H9 (cell line): Measurements from ENCODE around the gene MNAT1. TPM values are rescaled to one million over a fixed set of nuclear protein-coding genes. Genes with fewer than 3 reads are reported as not detected.

Experiments used
- DNase-seq: peaks from one replicate; pipeline ENCODE4 v3.0.0-alpha.2; 2017
- H2AFZ ChIP-seq: one replicate; pipeline ENCODE4 v1.6.1; 2013; ENCODE audit warnings: mild to moderate bottlenecking, low read length, control low read depth, moderate library complexity
- H2AK5ac ChIP-seq: 2 replicates; pipeline ENCODE4 v1.6.1; 2013; ENCODE audit warnings: low read length, control low read depth, mixed read lengths; ENCODE audit not compliant: insufficient read length
- H2BK120ac ChIP-seq: one replicate; pipeline ENCODE4 v1.6.1; 2013; ENCODE audit warnings: low read depth, mild to moderate bottlenecking, low read length, control low read depth, inconsistent platforms; ENCODE audit not compliant: poor library complexity, severe bottlenecking
- H2BK12ac ChIP-seq: 2 replicates; pipeline ENCODE4 v1.6.1; 2013; ENCODE audit warnings: low read length, control low read depth, mixed read lengths, low read depth; ENCODE audit not compliant: insufficient read length
- H2BK15ac ChIP-seq: 2 replicates; pipeline ENCODE4 v1.6.1; 2013; ENCODE audit warnings: low read depth, low read length, control low read depth
- H2BK20ac ChIP-seq: one replicate; pipeline ENCODE4 v1.6.1; 2013; ENCODE audit warnings: low read depth, mild to moderate bottlenecking, low read length, control low read depth, inconsistent platforms; ENCODE audit not compliant: poor library complexity, severe bottlenecking
- H2BK5ac ChIP-seq: 2 replicates; pipeline ENCODE4 v1.6.1; 2013; ENCODE audit warnings: low read length, control low read depth, mixed read lengths; ENCODE audit not compliant: insufficient read length
- H3K14ac ChIP-seq: 2 replicates; pipeline ENCODE4 v1.6.1; 2013; ENCODE audit warnings: low read length, control low read depth; ENCODE audit not compliant: insufficient read depth
- H3K18ac ChIP-seq: 2 replicates; pipeline ENCODE4 v1.6.1; 2013; ENCODE audit warnings: low read depth, mild to moderate bottlenecking, mixed read lengths, low read length, control low read depth; ENCODE audit not compliant: insufficient read length
- H3K23ac ChIP-seq: 2 replicates; pipeline ENCODE4 v1.6.1; 2013; ENCODE audit warnings: low read length, control low read depth, mixed read lengths, low read depth; ENCODE audit not compliant: insufficient read length
- H3K23me2 ChIP-seq: 2 replicates; pipeline ENCODE4 v1.6.1; 2013; ENCODE audit warnings: low read depth, mild to moderate bottlenecking, mixed read lengths, low read length, control low read depth; ENCODE audit not compliant: insufficient read length, poor library complexity, severe bottlenecking
- H3K27ac ChIP-seq: 2 replicates; pipeline ENCODE4 v1.5.1; 2013; ENCODE audit warnings: low read length, control low read depth, mixed read lengths, low read depth; ENCODE audit not compliant: insufficient read length
- H3K27me3 ChIP-seq: 2 replicates; pipeline ENCODE4 v1.6.1; 2013; ENCODE audit warnings: low read length, control low read depth, inconsistent platforms; ENCODE audit not compliant: insufficient read depth
- H3K4ac ChIP-seq: 2 replicates; pipeline ENCODE4 v1.6.1; 2013; ENCODE audit warnings: low read depth, mild to moderate bottlenecking, control low read depth, inconsistent platforms, low read length, moderate library complexity
- H3K4me1 ChIP-seq: 2 replicates; pipeline ENCODE4 v1.6.1; 2013; ENCODE audit warnings: low read length, control low read depth, inconsistent platforms; ENCODE audit not compliant: insufficient read depth
- H3K4me2 ChIP-seq: 2 replicates; pipeline ENCODE4 v1.6.1; 2013; ENCODE audit warnings: low read length, control low read depth, mixed read lengths; ENCODE audit not compliant: insufficient read length, insufficient read depth
- H3K56ac ChIP-seq: 2 replicates; pipeline ENCODE4 v1.6.1; 2013; ENCODE audit warnings: low read depth, mild to moderate bottlenecking, mixed read lengths, low read length, control low read depth; ENCODE audit not compliant: insufficient read length
- H3K79me1 ChIP-seq: 2 replicates; pipeline ENCODE4 v1.6.1; 2013; ENCODE audit warnings: low read depth, mild to moderate bottlenecking, moderate library complexity, low read length, control low read depth, inconsistent platforms; ENCODE audit not compliant: insufficient read depth, poor library complexity, severe bottlenecking
- H3K79me2 ChIP-seq: 2 replicates; pipeline ENCODE4 v1.6.1; 2013; ENCODE audit warnings: low read length, control low read depth, inconsistent platforms; ENCODE audit not compliant: insufficient read depth
- H3K9ac ChIP-seq: 2 replicates; pipeline ENCODE4 v1.6.1; 2013; ENCODE audit warnings: low read length, control low read depth, mixed read lengths; ENCODE audit not compliant: insufficient read length; ENCODE audit errors: extremely low read depth
- H3K9me3 ChIP-seq: one replicate; pipeline ENCODE4 v1.6.1; 2013; ENCODE audit warnings: low read depth, low read length, inconsistent platforms; ENCODE audit not compliant: control insufficient read depth
- H3T11ph ChIP-seq: one replicate; pipeline ENCODE4 v1.6.1; 2013; ENCODE audit warnings: mild to moderate bottlenecking, low read length, control low read depth, inconsistent platforms
- H4K20me1 ChIP-seq: one replicate; pipeline ENCODE4 v1.6.1; 2013; ENCODE audit not compliant: control insufficient read depth, insufficient read length, insufficient read depth
- H4K5ac ChIP-seq: 2 replicates; pipeline ENCODE4 v1.6.1; 2013; ENCODE audit warnings: low read depth, mild to moderate bottlenecking, mixed read lengths, low read length, control low read depth; ENCODE audit not compliant: insufficient read length
- H4K8ac ChIP-seq: replicated peaks from 2 replicates; pipeline ENCODE4 v1.6.1; 2013; ENCODE audit warnings: low read length, control low read depth, mixed read lengths, low read depth; ENCODE audit not compliant: insufficient read length
- H4K91ac ChIP-seq: 2 replicates; pipeline ENCODE4 v1.6.1; 2013; ENCODE audit warnings: low read depth, mild to moderate bottlenecking, moderate library complexity, mixed read lengths, low read length, control low read depth; ENCODE audit not compliant: insufficient read length
- H3K27ac Mint-ChIP-seq, 3 experiments: 2 replicates in 2 of 3; 3 replicates in 1 of 3; pipeline ENCODE4 v1.8.0; 2020 to 2021; ENCODE audit warnings: mixed read lengths in 3 of 3, mild to moderate bottlenecking in 1 of 3, moderate library complexity in 1 of 3
- H3K27me3 Mint-ChIP-seq: 2 replicates; pipeline ENCODE4 v1.8.0; 2021; ENCODE audit warnings: low read depth, mild to moderate bottlenecking, moderate library complexity, mixed read lengths
- H3K36me3 Mint-ChIP-seq, 3 experiments: 2 replicates in 2 of 3; 3 replicates in 1 of 3; pipeline ENCODE4 v1.8.0; 2020 to 2021; ENCODE audit warnings: low read depth in 3 of 3, mixed read lengths in 3 of 3; ENCODE audit not compliant: insufficient read depth in 1 of 3
- H3K4me1 Mint-ChIP-seq, 2 experiments: 2 replicates each; pipeline ENCODE4 v1.8.0; 2020; ENCODE audit warnings: mixed read lengths in 2 of 2
- H3K4me3 Mint-ChIP-seq, 2 experiments: 2 replicates in 1 of 2; 3 replicates in 1 of 2; pipeline ENCODE4 v1.8.0; 2020 to 2021; ENCODE audit warnings: mild to moderate bottlenecking in 2 of 2, mixed read lengths in 2 of 2, moderate library complexity in 1 of 2
- H3K9me3 Mint-ChIP-seq, 2 experiments: 2 replicates in 1 of 2; 3 replicates in 1 of 2; pipeline ENCODE4 v1.8.0; 2020; ENCODE audit warnings: mild to moderate bottlenecking in 2 of 2, mixed read lengths in 2 of 2, moderate library complexity in 1 of 2
- WGBS: extraction: QIAGEN DNeasy Blood & Tissue Kit; methylation state at CpG from one replicate; pipeline ENCODE4 v1.1.7; 2013; ENCODE audit warnings: missing lambda C conversion rate, low lambda C conversion rate, mixed read lengths; ENCODE audit not compliant: insufficient read length; ENCODE audit errors: extremely low coverage; 5-methylcytosine and 5-hydroxymethylcytosine counted together
- total RNA-seq: library from RNA; stranded (reverse); gene quantifications from 2 replicates; pipeline ENCODE4 v1.2.1, GENCODE V29; 2021
- TF ChIP-seq, protein P1 (sequence below): fragments of 200-600 bp; sonication (generic); conservative IDR thresholded peaks from 3 replicates; pipeline ENCODE4 v1.8.0; 2021; ENCODE audit warnings: antibody characterized with exemption, mild to moderate bottlenecking

Gene MNAT1
- total RNA-seq, 1 experiment from 2014 or later: 43.1 TPM

- no peak overlapping the region for H3K56ac ChIP-seq
- no peaks in the 10 kb centered on the region for H3K9me3 ChIP-seq
- H2BK15ac ChIP-seq: no peak overlapping the region
- H3K36me3 Mint-ChIP-seq: peaks cover 4 to 30% (median 15%) of the 10 kb centered on the region in 3 experiments; a peak in 5 of 7 replicates
- H4K91ac ChIP-seq: no peak overlapping the region
- DNase-seq: no peak
- no peak overlapping the region for H3K4me3 Mint-ChIP-seq
- TF ChIP-seq, protein P1, sequence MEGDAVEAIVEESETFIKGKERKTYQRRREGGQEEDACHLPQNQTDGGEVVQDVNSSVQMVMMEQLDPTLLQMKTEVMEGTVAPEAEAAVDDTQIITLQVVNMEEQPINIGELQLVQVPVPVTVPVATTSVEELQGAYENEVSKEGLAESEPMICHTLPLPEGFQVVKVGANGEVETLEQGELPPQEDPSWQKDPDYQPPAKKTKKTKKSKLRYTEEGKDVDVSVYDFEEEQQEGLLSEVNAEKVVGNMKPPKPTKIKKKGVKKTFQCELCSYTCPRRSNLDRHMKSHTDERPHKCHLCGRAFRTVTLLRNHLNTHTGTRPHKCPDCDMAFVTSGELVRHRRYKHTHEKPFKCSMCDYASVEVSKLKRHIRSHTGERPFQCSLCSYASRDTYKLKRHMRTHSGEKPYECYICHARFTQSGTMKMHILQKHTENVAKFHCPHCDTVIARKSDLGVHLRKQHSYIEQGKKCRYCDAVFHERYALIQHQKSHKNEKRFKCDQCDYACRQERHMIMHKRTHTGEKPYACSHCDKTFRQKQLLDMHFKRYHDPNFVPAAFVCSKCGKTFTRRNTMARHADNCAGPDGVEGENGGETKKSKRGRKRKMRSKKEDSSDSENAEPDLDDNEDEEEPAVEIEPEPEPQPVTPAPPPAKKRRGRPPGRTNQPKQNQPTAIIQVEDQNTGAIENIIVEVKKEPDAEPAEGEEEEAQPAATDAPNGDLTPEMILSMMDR: no peak
- peak overlapping the region; percentile 92 for H3K4me2 ChIP-seq
- H3K14ac ChIP-seq: no peak overlapping the region
- H3K23me2 ChIP-seq: peaks cover 12% of the 10 kb centered on the region
- whole genome bisulfite sequencing: no CpG with 5 or more reads among the region's 12 CpGs
- peaks cover 11 to 16% of the 10 kb centered on the region in 2 experiments for H3K4me1 Mint-ChIP-seq
- H3K79me1 ChIP-seq: no peaks in the 10 kb centered on the region
- H2BK12ac ChIP-seq: no peak overlapping the region
- H2AK5ac ChIP-seq: no peak overlapping the region
- peak overlapping the region; percentile 68 for H3K9ac ChIP-seq
- H2BK120ac ChIP-seq: no peak overlapping the region
- no peaks in the 10 kb centered on the region for H3K27me3 ChIP-seq
- H4K8ac ChIP-seq: no peak overlapping the region
- H2BK5ac ChIP-seq: no peak overlapping the region
- H4K20me1 ChIP-seq: no peaks in the 10 kb centered on the region
- no peak overlapping the region for H3K27ac Mint-ChIP-seq
- H3T11ph ChIP-seq: no peak overlapping the region
- no peak overlapping the region for H3K18ac ChIP-seq
- H3K4ac ChIP-seq: no peak overlapping the region
- no peaks in the 10 kb centered on the region for H3K27me3 Mint-ChIP-seq
- peaks cover 6% of the 10 kb centered on the region; the same call in 1 of the 2 replicates for H3K79me2 ChIP-seq
- no peak overlapping the region for H3K23ac ChIP-seq
- no peaks in the 10 kb centered on the region for H3K4me1 ChIP-seq
- no peak overlapping the region for H4K5ac ChIP-seq
- no peak overlapping the region for H3K27ac ChIP-seq
- H3K9me3 Mint-ChIP-seq: no peaks in the 10 kb centered on the region
- no peak overlapping the region for H2BK20ac ChIP-seq
- peak overlapping the region; percentile 5 for H2AFZ ChIP-seq
These were observed 247.3 kb downstream of the MNAT1 start for GRCh38 chr14:60981633-60982455.
